H1 (cell line): ENCODE results near the gene CA10. TPM values are rescaled to one million over a fixed set of nuclear protein-coding genes. Genes with fewer than 3 reads are reported as not detected.

Experiments used
- CTCF ChIA-PET: fragments of 300-600 bp; sonication (Branson Sonifier 250); formaldehyde crosslinking; loops from one replicate; lab custom pipeline; 2021; ENCODE audit not compliant: partially characterized antibody; lab: Charles Lee
- POLR2A ChIA-PET: fragments of 300-600 bp; sonication (Branson Sonifier 250); formaldehyde crosslinking; loops from one replicate; lab custom pipeline; 2021; ENCODE audit warnings: inconsistent platforms; ENCODE audit not compliant: partially characterized antibody; lab: Charles Lee
- DNase-seq, 2 experiments: peaks; one replicate each; pipeline versions ENCODE4 v3.0.0 to v3.0.0-alpha.2; 2010 to 2022; ENCODE audit warnings: low spot score in 2 of 2, low read depth in 1 of 2, mixed read lengths in 1 of 2
- FAIRE-seq: peaks from 2 replicates; lab custom pipeline; 2011; peaks lifted over from hg19 to GRCh38; lab: Jason Lieb, UNC
- H2AFZ ChIP-seq: 2 replicates; pipeline ENCODE4 v1.8.1; 2012; ENCODE audit warnings: low read length, inconsistent platforms
- H2AK5ac ChIP-seq: 2 replicates; pipeline ENCODE4 v1.6.1; 2013; ENCODE audit warnings: low read depth, low read length
- H2BK120ac ChIP-seq: replicated peaks from 2 replicates; pipeline ENCODE3; 2013; ENCODE audit warnings: low read depth, low read length, inconsistent platforms
- H2BK12ac ChIP-seq: 2 replicates; pipeline ENCODE4 v1.6.1; 2013; ENCODE audit warnings: low read depth, low read length
- H2BK15ac ChIP-seq: 2 replicates; pipeline ENCODE4 v1.6.1; 2013; ENCODE audit warnings: low read length
- H2BK20ac ChIP-seq: 2 replicates; pipeline ENCODE4 v1.6.1; 2013; ENCODE audit warnings: low read length
- H2BK5ac ChIP-seq: 2 replicates; pipeline ENCODE4 v1.6.1; 2013; ENCODE audit warnings: low read depth, low read length
- H3K14ac ChIP-seq: 2 replicates; pipeline ENCODE4 v1.6.1; 2013; ENCODE audit warnings: inconsistent platforms; ENCODE audit not compliant: insufficient read length
- H3K18ac ChIP-seq: 2 replicates; pipeline ENCODE4 v1.6.1; 2013; ENCODE audit warnings: low read length; ENCODE audit errors: extremely low read depth
- H3K23ac ChIP-seq: 2 replicates; pipeline ENCODE4 v1.6.1; 2013; ENCODE audit warnings: inconsistent platforms; ENCODE audit not compliant: insufficient read length
- H3K23me2 ChIP-seq: 2 replicates; pipeline ENCODE4 v1.6.1; 2013; ENCODE audit warnings: low read depth, low read length
- H3K27ac ChIP-seq: 2 replicates; pipeline ENCODE4 v1.6.1; 2011; ENCODE audit warnings: low read depth, low read length, inconsistent platforms
- H3K27me3 ChIP-seq, 4 experiments: replicated peaks in 1 of 4; 1 replicate in 1 of 4; 2 replicates in 3 of 4; pipeline versions ENCODE4 v1.6.1 to v1.8.1; 2011 to 2013; ENCODE audit warnings: low read length in 3 of 4, mild to moderate bottlenecking in 3 of 4, inconsistent platforms in 2 of 4, mixed read lengths in 2 of 4, moderate library complexity in 1 of 4; ENCODE audit not compliant: control insufficient read depth in 3 of 4, insufficient read depth in 3 of 4; ENCODE audit errors: extremely low read depth in 1 of 4
- H3K36me3 ChIP-seq, 4 experiments: 2 replicates each; pipeline versions ENCODE4 v1.6.1 to v1.8.1; 2011 to 2013; ENCODE audit warnings: mild to moderate bottlenecking in 4 of 4, low read length in 3 of 4, moderate library complexity in 2 of 4, control low read depth in 1 of 4, inconsistent platforms in 1 of 4; ENCODE audit not compliant: insufficient read depth in 4 of 4, control insufficient read depth in 2 of 4
- H3K4ac ChIP-seq: replicated peaks from 2 replicates; pipeline ENCODE3; 2013; ENCODE audit warnings: low read length, low read depth, mixed read lengths, inconsistent platforms; ENCODE audit not compliant: insufficient read length
- H3K4me1 ChIP-seq, 4 experiments: replicated peaks in 1 of 4; 1 replicate in 1 of 4; 2 replicates in 3 of 4; pipeline versions ENCODE4 v1.6.1 to v1.8.1; 2011 to 2013; ENCODE audit warnings: low read length in 3 of 4, inconsistent platforms in 2 of 4, mixed read lengths in 1 of 4; ENCODE audit not compliant: insufficient read depth in 4 of 4, control insufficient read depth in 3 of 4
- H3K4me2 ChIP-seq, 2 experiments: 2 replicates each; pipeline versions ENCODE4 v1.6.1 to v1.8.1; 2011 to 2013; ENCODE audit warnings: low read depth in 2 of 2, low read length in 2 of 2, control low read depth in 1 of 2, inconsistent platforms in 1 of 2, mild to moderate bottlenecking in 1 of 2; ENCODE audit not compliant: insufficient read depth in 1 of 2
- H3K4me3 ChIP-seq, 4 experiments: fragments of 200-600, 300-600 bp in 1 of 4; sonication (generic), shearing (Covaris generic), sonication (Bioruptor Twin) in 1 of 4; 2 replicates each; pipeline versions ENCODE4 v1.5.1 to v1.8.1; 2011 to 2016; ENCODE audit warnings: low read length in 4 of 4, low read depth in 3 of 4, control low read depth in 2 of 4, inconsistent platforms in 2 of 4, mild to moderate bottlenecking in 2 of 4, mixed read lengths in 1 of 4, moderate library complexity in 1 of 4; ENCODE audit not compliant: insufficient read depth in 2 of 4; ENCODE audit errors: extremely low read depth in 1 of 4
- H3K56ac ChIP-seq: replicated peaks from 2 replicates; pipeline ENCODE3; 2013; ENCODE audit warnings: low read depth, mild to moderate bottlenecking, mixed read lengths, low read length, inconsistent platforms; ENCODE audit not compliant: insufficient read length
- H3K79me1 ChIP-seq: 2 replicates; pipeline ENCODE4 v1.6.1; 2013; ENCODE audit warnings: low read depth, low read length, control low read depth
- H3K79me2 ChIP-seq, 2 experiments: 2 replicates each; pipeline versions ENCODE4 v1.6.1 to v1.8.1; 2012 to 2013; ENCODE audit warnings: low read length in 2 of 2, mild to moderate bottlenecking in 2 of 2, inconsistent platforms in 1 of 2; ENCODE audit not compliant: insufficient read depth in 2 of 2, control insufficient read depth in 1 of 2
- H3K9ac ChIP-seq, 4 experiments: replicated peaks in 1 of 4; 1 replicate in 1 of 4; 2 replicates in 3 of 4; pipeline versions ENCODE4 v1.6.1 to v1.8.1; 2011 to 2013; ENCODE audit warnings: low read depth in 3 of 4, low read length in 3 of 4, control low read depth in 2 of 4, mild to moderate bottlenecking in 2 of 4, moderate library complexity in 2 of 4, inconsistent platforms in 1 of 4; ENCODE audit errors: extremely low read depth in 1 of 4
- H3K9me3 ChIP-seq, 2 experiments: 2 replicates each; pipeline versions ENCODE4 v1.6.1 to v1.8.1; 2012 to 2013; ENCODE audit warnings: mild to moderate bottlenecking in 2 of 2, moderate library complexity in 2 of 2, control low read depth in 1 of 2, inconsistent platforms in 1 of 2, low read depth in 1 of 2, low read length in 1 of 2, mixed read lengths in 1 of 2; ENCODE audit not compliant: insufficient read depth in 2 of 2
- H4K20me1 ChIP-seq, 2 experiments: replicated peaks in 1 of 2; 2 replicates each; pipeline versions ENCODE3 to v1.8.1; 2011 to 2013; ENCODE audit warnings: inconsistent platforms in 2 of 2, low read length in 2 of 2, mild to moderate bottlenecking in 1 of 2; ENCODE audit not compliant: insufficient read depth in 2 of 2, control insufficient read depth in 1 of 2
- H4K5ac ChIP-seq: 2 replicates; pipeline ENCODE4 v1.6.1; 2013; ENCODE audit warnings: low read length, low read depth, mixed read lengths, inconsistent platforms; ENCODE audit not compliant: insufficient read length
- H4K8ac ChIP-seq: 2 replicates; pipeline ENCODE4 v1.8.0; 2013; ENCODE audit warnings: mild to moderate bottlenecking, moderate library complexity, low read length, inconsistent platforms; ENCODE audit not compliant: insufficient read depth; ENCODE audit errors: extremely low read depth
- H4K91ac ChIP-seq: replicated peaks from 2 replicates; pipeline ENCODE3; 2013; ENCODE audit warnings: low read length, mixed read lengths, inconsistent platforms; ENCODE audit not compliant: insufficient read length
- EZH2 ChIP-seq: fragments of 200-600 bp; sonication (generic); IDR thresholded peaks from 2 replicates; pipeline ENCODE4 v1.7.1; 2012; ENCODE audit warnings: low read depth, mild to moderate bottlenecking, moderate library complexity, low read length, inconsistent platforms; ENCODE audit not compliant: severe bottlenecking
- WGBS, 2 experiments: shearing (Covaris generic) in 1 of 2; methylation state at CpG; one replicate each; pipeline versions ENCODE4 v1.1.6 to v1.1.7; 2013 to 2015; ENCODE audit warnings: low lambda C conversion rate in 2 of 2, mixed read lengths in 2 of 2, inconsistent platforms in 1 of 2, low coverage in 1 of 2, missing lambda C conversion rate in 1 of 2; ENCODE audit not compliant: insufficient replicate concordance in 2 of 2, insufficient coverage in 1 of 2, insufficient read length in 1 of 2; ENCODE audit errors: extremely low coverage in 1 of 2, missing lambda C conversion rate in 1 of 2; 5-methylcytosine and 5-hydroxymethylcytosine counted together
- polyA plus RNA-seq, 7 experiments: library from polyadenylated mRNA; depleted of rRNA in 3 of 7; stranded (reverse) in 5 of 7; unstranded in 2 of 7; fragments of >200 nt in 5 of 7; fragments of 200-250 nt in 2 of 7; gene quantifications; 1 replicate in 5 of 7; 2 replicates in 1 of 7; 4 replicates in 1 of 7; pipeline versions ENCODE4 v1.2.1 to v1.2.3, GENCODE V29; 2011 to 2013; ENCODE audit warnings: missing spikeins in 2 of 7, mixed read lengths in 2 of 7
- total RNA-seq: library from RNA; stranded (reverse); fragmentation: NEBNext Ultra II Directional; extraction: Animal tissue kit (Norgen Biotek cat#: 25700); gene quantifications from 2 replicates; pipeline ENCODE4 v1.2.1, GENCODE V29; 2021

CA10 gene
- total and polyA plus RNA-seq, 2 of the 8 experiments (the other 6 are each of a cell fraction or from before 2014, with no cell fraction given) = 0.60 to 0.63 TPM

DNA sequence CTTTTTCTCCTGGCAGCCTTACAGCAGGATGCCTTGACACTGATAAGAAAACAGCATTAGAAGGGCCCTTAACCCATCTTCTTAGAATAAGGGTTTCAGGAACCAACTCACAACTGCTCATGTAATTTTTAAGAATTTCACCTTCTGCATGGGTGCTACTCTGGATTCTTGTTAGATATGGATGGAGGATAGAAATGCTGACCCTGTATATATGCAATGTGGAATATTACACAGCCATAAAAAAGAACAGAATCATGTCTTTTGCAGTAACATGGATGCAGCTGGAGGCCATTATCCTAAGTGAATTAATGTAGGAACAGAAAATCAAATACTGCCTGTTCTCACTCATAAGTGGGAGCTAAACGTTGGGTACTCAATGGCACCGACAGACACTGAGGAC is 423.5 kb downstream of the CA10 start:
- Histone ChIP-seq H3K14ac (no peak overlapping the region), H4K91ac (no peak overlapping the region), H2BK15ac (no peak overlapping the region), H3K79me1 (no peaks in the 10 kb centered on the region), H3K36me3 (no peaks in the 10 kb centered on the region), H3K18ac (no peak overlapping the region), H3K23ac (no peak overlapping the region), H3K4ac (no peak overlapping the region), H3K79me2 (no peaks in the 10 kb centered on the region), H3K4me3 (no peak overlapping the region), H3K23me2 (no peaks in the 10 kb centered on the region), H4K5ac (no peak overlapping the region), H3K27me3 (no peaks in the 10 kb centered on the region), H3K9ac (no peak overlapping the region), H3K56ac (no peak overlapping the region), H3K27ac (no peak overlapping the region), H3K4me2 (no peak overlapping the region), H4K8ac (no peak overlapping the region), H3K4me1 (peaks cover 6 to 11% (median 9%) of the 10 kb centered on the region in 4 experiments; a peak in 6 of 7 replicates), H3K9me3 (no peaks in the 10 kb centered on the region), H2AK5ac (no peak overlapping the region), H2BK5ac (no peak overlapping the region; the same call in 1 of the 2 replicates), H4K20me1 (no peaks in the 10 kb centered on the region), H2BK12ac (no peak overlapping the region), H2BK20ac (no peak overlapping the region), H2AFZ (no peak overlapping the region), H2BK120ac (no peak overlapping the region)
- FAIRE-seq = no peak
- WGBS, 2 experiments = 90% methylated on average over 2 of the region's 2 CpGs; no CpG with 5 or more reads in 1 of the 2 experiments
- TF ChIP-seq EZH2 = no peak
- POLR2A ChIA-PET = no interaction called here
- CTCF ChIA-PET = interaction anchor here (1.6 to 2.1 kb wide), 2 partner anchors 8 to 10 kb away, joined by 7 to 12 read pairs; no protein-coding TSS in a partner anchor
- DNase-seq = no peak
